VCaP (cell line): ENCODE data around the gene DNASE1L3.

Experiments used
- H3K27ac ChIP-seq: fragments of 450-650 bp; 2 replicates; pipeline ENCODE4 v1.5.1; 2017
- CTCF ChIP-seq: fragments of 450-650 bp; conservative IDR thresholded peaks from 2 replicates; pipeline ENCODE4 v1.5.1; 2017; ENCODE audit warnings: mild to moderate bottlenecking, moderate library complexity

DNASE1L3 gene

GRCh38 chr3:58238830-58239229, 28.1 kb upstream of the DNASE1L3 start:
- H3K27ac ChIP-seq: no peak overlapping the region
- TF ChIP-seq CTCF: no peak

GRCh38 chr3:58237941-58238681, 27.3 kb upstream of the DNASE1L3 start:
- H3K27ac ChIP-seq: peak overlapping the region; percentile 67; the same call in 1 of the 2 replicates
- no peak for TF ChIP-seq CTCF

- TF ChIP-seq CTCF: peak; percentile 66
- H3K27ac ChIP-seq: peak within 1 kb of the TSS; percentile 67; the same call in 1 of the 2 replicates
Measured at GRCh38 chr3:58237238-58237940, 26.6 kb upstream of the DNASE1L3 start, which contains the start of gene ABHD6. Gene ABHD6, plus strand, starts transcription at chr3:58237792. Its CDS starts 18,795 bp downstream, at chr3:58256587.

GRCh38 chr3:58236527-58237237, 25.9 kb upstream of the DNASE1L3 start:
- TF ChIP-seq CTCF: no peak
- H3K27ac ChIP-seq: peak overlapping the region; percentile 67; the same call in 1 of the 2 replicates

- TF ChIP-seq CTCF: no peak
Measured at GRCh38 chr3:58235970-58236369, 25.2 kb upstream of the DNASE1L3 start.

GRCh38 chr3:58234516-58234931, 23.8 kb upstream of the DNASE1L3 start:
- H3K27ac ChIP-seq: no peak overlapping the region
- TF ChIP-seq CTCF: no peak

More at GRCh38 chr3:58235970-58236369, 25.2 kb upstream of the DNASE1L3 start:
- H3K27ac ChIP-seq: no peak overlapping the region

- no peak for TF ChIP-seq CTCF
- no peak overlapping the region for H3K27ac ChIP-seq
Measured at GRCh38 chr3:58231666-58232065, 20.9 kb upstream of the DNASE1L3 start.
